Pancreas (tissue), 10 donors: ENCODE results near the gene PPP1R3D. TPM values are rescaled to one million over a fixed set of nuclear protein-coding genes. Genes with fewer than 3 reads are reported as not detected.

ENCODE experiments used
- ATAC-seq, 4 donors: fragments of 200-7000 bp; cut with Tn5 transposase; one replicate each; pipeline versions ENCODE4 v1.8.0 to v1.9.1; 2020; ENCODE audit warnings: mild to moderate bottlenecking in 4 of 4, moderate library complexity in 4 of 4
- DNase-seq, 6 donors: peaks; one replicate each; pipeline ENCODE4 v3.0.0-alpha.2; 2020
- FAIRE-seq: peaks from 2 replicates; lab custom pipeline; 2012; peaks lifted over from hg19 to GRCh38; lab: Jason Lieb, UNC
- H3K27ac ChIP-seq, 4 donors: fragments of 200-600 bp; sonication (generic); 1 replicate in 3 of 4; 2 replicates in 1 of 4; pipeline versions ENCODE4 v1.5.0 to v1.8.0; 2020
- H3K27me3 ChIP-seq, 4 donors: fragments of 200-600 bp; one replicate each; pipeline ENCODE4 v1.8.0; 2021
- H3K36me3 ChIP-seq, 3 donors: fragments of 200-600 bp; sonication (generic) in 1 of 3; one replicate each; pipeline versions ENCODE4 v1.5.0 to v1.8.0; 2020 to 2021
- H3K4me1 ChIP-seq, 3 donors: fragments of 200-600 bp; one replicate each; pipeline ENCODE4 v1.8.0; 2021
- H3K4me3 ChIP-seq, 4 donors: fragments of 200-600 bp; sonication (generic) in 2 of 4; one replicate each; pipeline versions ENCODE4 v1.5.0 to v1.8.0; 2020 to 2021
- H3K9me3 ChIP-seq, 4 donors: fragments of 200-600 bp; one replicate each; pipeline ENCODE4 v1.8.0; 2021
- CTCF ChIP-seq, 4 donors: fragments of 200-600 bp; sonication (generic) in 3 of 4; IDR thresholded peaks; one replicate each; pipeline versions ENCODE4 v1.5.0 to v1.8.0; 2021; ENCODE audit warnings: antibody characterized with exemption in 4 of 4
- WGBS, 2 donors: extraction: QIAGEN DNeasy Blood & Tissue Kit; methylation state at CpG; one replicate each; pipeline ENCODE4 v1.1.7; 2013; 5-methylcytosine and 5-hydroxymethylcytosine counted together
- intact Hi-C, 3 donors: fragments of 100-400 bp; cut with DNase I; formaldehyde crosslinking; loops; one replicate each; pipeline versions ENCODE4 v1.11.1 to v1.14.2; 2022
- polyA plus RNA-seq, 2 donors: library from polyadenylated mRNA; stranded (reverse); fragments of 200-250 nt; gene quantifications; one replicate each; pipeline ENCODE4 v1.2.3, GENCODE V29; 2013
- total RNA-seq, 6 donors: library from RNA; stranded (reverse); fragmentation: NEBNext Ultra II Directional in 4 of 6; extraction: Animal tissue kit (Norgen Biotek cat#: 25700) in 4 of 6; gene quantifications; one replicate each; pipeline versions ENCODE4 v1.2.1 to v1.2.4, GENCODE V29; 2021 to 2023
- donor health status: healthy with polysubstance abuse.
- donor health status: DM: no; HTN: no; CAD: no; lungs with moderate emphysema.
- donor health status: DM: no; HTN: no; CAD: no.
- donor health status: control.
- donor health status: control.
- donor health status: Bipolar disorder and iron deficiency.
- donor health status: DM: yes; HTN: yes; CAD: no.
- donor health status: DM: no; HTN: no; CAD: no.
- donor health status: DM: no; HTN: no; CAD: no.
- donor health status: DM: yes; HTN: yes; CAD: no.

PPP1R3D gene
- total and polyA plus RNA-seq, 8 donors: 1.4 to 6.3 (median 3.6) TPM

DNA sequence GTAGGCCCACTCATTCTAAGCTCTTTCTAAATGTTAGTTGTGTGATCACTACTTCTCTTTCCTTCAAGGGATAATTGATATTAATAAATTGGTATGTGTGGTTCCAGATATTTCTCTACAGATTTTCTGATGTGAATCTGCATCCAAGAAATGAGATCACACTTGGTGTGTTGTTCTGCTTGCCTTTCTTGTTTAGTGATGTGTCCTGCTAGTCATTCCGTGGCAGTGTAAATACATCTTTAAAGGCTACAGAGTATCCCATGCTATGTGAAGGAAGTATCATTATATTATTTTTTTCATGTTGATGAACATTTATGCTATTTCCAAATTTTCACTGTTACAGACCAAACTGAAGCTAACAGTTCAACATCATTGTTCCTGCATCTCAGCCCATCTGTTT, 31.3 kb upstream of the PPP1R3D start:
- intact Hi-C loops: no loop called here

DNA sequence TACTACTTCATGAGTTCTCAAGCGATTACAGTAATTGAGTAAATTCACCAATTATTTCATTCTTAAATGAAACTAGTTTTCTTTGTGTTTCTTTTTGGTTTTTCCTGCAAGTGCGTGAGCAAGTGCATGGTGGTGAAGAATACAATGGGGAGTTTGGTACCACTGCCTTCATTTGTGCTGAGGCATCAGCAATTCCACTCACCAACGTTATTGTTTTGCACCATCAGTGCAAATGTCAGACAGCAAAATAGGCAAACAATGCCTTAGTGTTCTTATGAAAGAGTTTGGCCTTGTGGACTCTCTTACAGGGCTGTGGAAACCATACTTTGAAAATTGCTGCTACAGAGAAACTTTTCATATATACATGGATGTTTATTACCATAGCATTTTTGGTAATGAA, 26.3 kb upstream of the PPP1R3D start:
- DNase-seq (no peak), ATAC-seq (no peak), FAIRE-seq (no peak)
- TF ChIP-seq CTCF (IDR thresholded peaks at IDR 0.05): no peak
- Histone ChIP-seq H3K9me3 (no peaks in the 10 kb centered on the region), H3K36me3 (no peaks in the 10 kb centered on the region), H3K4me1 (no peaks in the 10 kb centered on the region), H3K4me3 (no peak overlapping the region), H3K27me3 (no peaks in the 10 kb centered on the region), H3K27ac (no peak overlapping the region)
- intact Hi-C loops: no loop called here
- WGBS, 2 donors: 83 to 84% methylated on average over 3 of the region's 3 CpGs

More for the DNA sequence above, 31.3 kb upstream of the PPP1R3D start:
- Histone ChIP-seq H3K27me3 (no peaks in the 10 kb centered on the region), H3K27ac (no peak overlapping the region), H3K9me3 (no peaks in the 10 kb centered on the region), H3K4me3 (no peak overlapping the region), H3K4me1 (no peaks in the 10 kb centered on the region), H3K36me3 (no peaks in the 10 kb centered on the region)
- 80 to 93% methylated on average over 1 of the region's 1 CpG for WGBS, 2 donors
- ATAC-seq (no peak), DNase-seq (no peak), FAIRE-seq (no peak)
- no peak for TF ChIP-seq CTCF (IDR thresholded peaks at IDR 0.05)

GRCh38 chr20:59962155-59962554, 22.1 kb upstream of the PPP1R3D start:
- Histone ChIP-seq H3K36me3 (no peaks in the 10 kb centered on the region), H3K9me3 (no peaks in the 10 kb centered on the region), H3K4me3 (no peak overlapping the region), H3K4me1 (peaks cover 5 to 9% (median 5%) of the 10 kb centered on the region in 3 donors), H3K27ac (no peak overlapping the region), H3K27me3 (no peaks in the 10 kb centered on the region)
- FAIRE-seq: no peak
- ATAC-seq: no peak
- 88 to 95% methylated on average over 6 of the region's 6 CpGs for WGBS, 2 donors
- no peak for DNase-seq
- intact Hi-C loops: no loop called here
- no peak for TF ChIP-seq CTCF (IDR thresholded peaks at IDR 0.05)

- H3K36me3 ChIP-seq: no peaks in the 10 kb centered on the region
- DNase-seq: no peak
- intact Hi-C loops: no loop called here
- H3K9me3 ChIP-seq: no peaks in the 10 kb centered on the region
- H3K4me1 ChIP-seq: peaks cover 5 to 10% (median 5%) of the 10 kb centered on the region in 3 donors
- FAIRE-seq: no peak
- no peak overlapping the region for H3K4me3 ChIP-seq
- no peak for ATAC-seq
- no peaks in the 10 kb centered on the region for H3K27me3 ChIP-seq
- WGBS, 2 donors: 43 to 51% methylated on average over 2 of the region's 2 CpGs
- H3K27ac ChIP-seq: no peak overlapping the region
- no peak for TF ChIP-seq CTCF (IDR thresholded peaks at IDR 0.05)
Measured at GRCh38 chr20:59961423-59961822, 21.3 kb upstream of the PPP1R3D start.

DNA sequence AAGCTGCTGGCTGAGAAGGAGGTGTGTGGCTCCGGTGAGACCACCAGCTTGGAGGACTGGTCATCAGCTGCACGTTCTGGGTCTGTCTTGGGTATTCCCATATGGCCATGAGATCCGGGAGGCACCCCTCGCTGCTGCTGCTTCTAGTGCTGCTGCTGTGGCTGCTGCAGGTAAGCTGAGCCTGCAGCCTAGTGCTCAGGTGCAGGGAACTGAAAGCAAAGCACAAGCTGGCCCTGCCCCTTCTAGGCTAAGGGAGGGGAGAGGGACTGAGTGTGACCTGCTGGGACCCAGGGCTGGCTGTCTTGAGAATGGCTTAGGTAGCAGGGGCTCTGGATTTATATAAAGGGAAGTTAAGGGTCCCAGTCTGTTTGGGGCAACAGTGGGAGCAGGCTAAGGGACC, 18.5 kb upstream of the PPP1R3D start:
- Histone ChIP-seq H3K36me3 (no peaks in the 10 kb centered on the region), H3K27me3 (peaks cover 0 to 8% (median 0%) of the 10 kb centered on the region in 4 donors), H3K4me3 (no peak overlapping the region), H3K27ac (no peak overlapping the region), H3K9me3 (no peaks in the 10 kb centered on the region), H3K4me1 (peaks cover 5 to 10% (median 5%) of the 10 kb centered on the region in 3 donors)
- DNase-seq (no peak), FAIRE-seq (no peak), ATAC-seq (no peak)
- intact Hi-C loops: no loop called here
- WGBS, 2 donors: 92 to 93% methylated on average over 4 of the region's 4 CpGs
- TF ChIP-seq CTCF (IDR thresholded peaks at IDR 0.05): no peak
